Astrocyte of the cerebellum (primary cell): ENCODE data around the gene PDE4D.

ENCODE experiments used
- DNase-seq: peaks from one replicate; pipeline ENCODE4 v3.0.0-alpha.2; 2011; ENCODE audit warnings: low read depth
- H3K4me3 ChIP-seq: 2 replicates; pipeline ENCODE4 v1.5.1; 2011; ENCODE audit warnings: mild to moderate bottlenecking, low read depth, low read length, moderate library complexity
- in situ Hi-C: cut with HindIII; loops from 2 replicates; pipeline ENCODE4 v1.10.0; 2017; ENCODE audit warnings: low sequenced_read_pairs
- TF ChIP-seq, protein P1 (sequence below): IDR thresholded peaks from 2 replicates; pipeline ENCODE4 v1.5.1; 2012; ENCODE audit warnings: low read length, low read depth, moderate library complexity, mild to moderate bottlenecking; ENCODE audit errors: missing control alignments

PDE4D gene

DNA sequence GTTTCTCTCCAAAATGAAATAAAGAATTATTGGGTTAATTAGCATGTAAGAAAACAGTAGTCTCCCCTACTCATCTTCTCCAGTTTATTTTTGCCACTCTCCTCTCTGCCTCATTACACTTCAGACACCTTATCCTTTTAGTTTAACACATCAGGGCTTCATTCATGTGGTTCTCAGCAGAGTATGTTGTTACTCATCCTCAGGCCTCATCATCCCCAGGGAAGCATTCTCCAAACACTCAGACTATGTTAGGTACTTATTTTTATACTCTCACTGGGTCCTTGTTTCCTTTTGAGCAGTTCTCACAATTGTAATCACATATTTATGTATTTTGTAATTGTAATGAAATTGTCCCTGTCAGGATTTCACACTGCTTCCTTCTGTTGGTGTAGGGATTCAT, 470.5 kb downstream of the PDE4D start:
- H3K4me3 ChIP-seq = no peak overlapping the region
- no peak for DNase-seq
- in situ Hi-C loops = no loop called here
- TF ChIP-seq, protein P1, sequence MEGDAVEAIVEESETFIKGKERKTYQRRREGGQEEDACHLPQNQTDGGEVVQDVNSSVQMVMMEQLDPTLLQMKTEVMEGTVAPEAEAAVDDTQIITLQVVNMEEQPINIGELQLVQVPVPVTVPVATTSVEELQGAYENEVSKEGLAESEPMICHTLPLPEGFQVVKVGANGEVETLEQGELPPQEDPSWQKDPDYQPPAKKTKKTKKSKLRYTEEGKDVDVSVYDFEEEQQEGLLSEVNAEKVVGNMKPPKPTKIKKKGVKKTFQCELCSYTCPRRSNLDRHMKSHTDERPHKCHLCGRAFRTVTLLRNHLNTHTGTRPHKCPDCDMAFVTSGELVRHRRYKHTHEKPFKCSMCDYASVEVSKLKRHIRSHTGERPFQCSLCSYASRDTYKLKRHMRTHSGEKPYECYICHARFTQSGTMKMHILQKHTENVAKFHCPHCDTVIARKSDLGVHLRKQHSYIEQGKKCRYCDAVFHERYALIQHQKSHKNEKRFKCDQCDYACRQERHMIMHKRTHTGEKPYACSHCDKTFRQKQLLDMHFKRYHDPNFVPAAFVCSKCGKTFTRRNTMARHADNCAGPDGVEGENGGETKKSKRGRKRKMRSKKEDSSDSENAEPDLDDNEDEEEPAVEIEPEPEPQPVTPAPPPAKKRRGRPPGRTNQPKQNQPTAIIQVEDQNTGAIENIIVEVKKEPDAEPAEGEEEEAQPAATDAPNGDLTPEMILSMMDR = no peak

DNA sequence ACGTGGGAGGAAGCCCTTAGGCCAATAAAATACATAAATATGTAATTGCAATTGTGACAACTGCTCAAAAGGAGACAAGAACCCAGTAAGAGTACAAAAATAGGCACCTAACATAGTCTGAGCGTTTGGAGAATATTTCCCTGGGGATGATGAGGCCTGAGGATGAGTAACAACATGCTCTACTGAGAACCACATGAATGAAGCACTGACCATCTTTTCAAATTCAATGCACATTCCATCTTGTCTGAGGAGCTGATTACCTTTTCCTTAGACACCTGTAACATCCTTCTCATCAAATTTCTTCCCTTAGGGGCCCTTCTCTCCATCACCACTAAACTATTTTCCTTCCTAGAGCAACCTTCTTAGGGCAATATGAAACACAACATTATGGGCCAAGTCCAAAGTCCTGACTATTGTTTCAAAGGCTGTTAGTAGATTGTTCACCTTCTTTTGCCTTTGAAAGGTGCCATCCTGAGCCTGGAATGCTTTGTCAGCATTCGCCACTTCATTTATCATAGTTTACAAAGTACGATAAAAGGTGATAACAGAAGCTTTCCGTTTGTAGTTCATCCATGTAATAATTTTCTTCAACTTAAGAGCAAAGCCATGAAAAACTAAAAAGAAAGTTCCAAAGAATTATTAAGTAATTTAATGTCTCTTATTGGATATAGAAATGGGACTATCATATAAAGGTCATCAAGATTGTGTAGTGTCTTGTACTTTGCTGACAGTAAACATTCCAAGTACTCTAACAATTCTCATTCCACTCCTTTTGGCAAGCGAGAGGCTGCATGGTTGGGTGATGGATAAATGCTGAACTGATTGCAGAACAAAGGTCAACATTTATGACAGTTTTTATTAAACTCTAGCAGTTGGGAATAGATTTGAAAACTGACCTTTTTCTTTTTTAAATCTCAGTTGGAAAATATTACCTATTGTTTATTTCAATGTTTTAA, 471.3 kb downstream of the PDE4D start:
- H3K4me3 ChIP-seq = no peak overlapping the region
- in situ Hi-C loops = no loop called here
- TF ChIP-seq, protein P1 = no peak
- no peak for DNase-seq

DNA sequence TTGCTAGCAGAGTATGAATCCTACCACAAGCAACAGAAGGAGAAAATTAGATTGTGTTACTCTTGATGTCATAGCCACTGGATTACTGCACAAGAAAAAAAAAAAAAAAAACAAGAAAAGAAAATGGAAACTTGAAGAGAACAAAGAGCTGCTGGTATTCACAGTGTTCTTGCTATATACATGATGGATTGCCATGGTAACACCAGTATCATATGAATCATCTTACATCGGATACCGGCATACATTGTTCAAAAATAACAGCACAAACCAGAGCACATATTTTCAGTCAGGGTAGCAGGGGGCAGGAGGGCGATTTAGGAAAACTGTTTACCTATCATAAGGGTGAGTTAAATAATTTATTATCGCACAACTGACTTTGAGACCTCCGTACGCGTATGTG, 472.9 kb downstream of the PDE4D start:
- in situ Hi-C loops = no loop called here
- TF ChIP-seq, protein P1 = no peak
- no peak overlapping the region for H3K4me3 ChIP-seq
- DNase-seq = no peak

DNA sequence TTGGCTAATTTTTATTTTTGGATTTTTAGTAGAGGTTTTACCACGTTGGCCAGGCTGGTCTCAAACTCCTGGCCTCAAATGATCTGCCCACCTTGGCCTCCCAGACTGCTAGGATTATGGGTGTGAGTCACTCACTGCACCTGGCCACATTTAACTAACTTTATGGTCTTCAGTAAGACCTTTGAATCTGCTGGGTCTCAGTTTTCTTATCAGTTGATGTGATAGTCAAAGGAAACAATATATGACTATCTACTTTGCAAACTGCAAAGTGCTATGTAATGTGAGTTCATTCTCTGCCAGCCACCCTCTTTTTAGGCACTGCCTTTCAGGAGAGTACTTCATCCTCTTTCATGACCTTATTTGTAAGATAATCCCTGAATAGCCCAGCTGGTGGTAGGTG, 474.7 kb downstream of the PDE4D start:
- in situ Hi-C loops = no loop called here
- DNase-seq = no peak
- TF ChIP-seq, protein P1 = no peak
- no peak overlapping the region for H3K4me3 ChIP-seq

DNA sequence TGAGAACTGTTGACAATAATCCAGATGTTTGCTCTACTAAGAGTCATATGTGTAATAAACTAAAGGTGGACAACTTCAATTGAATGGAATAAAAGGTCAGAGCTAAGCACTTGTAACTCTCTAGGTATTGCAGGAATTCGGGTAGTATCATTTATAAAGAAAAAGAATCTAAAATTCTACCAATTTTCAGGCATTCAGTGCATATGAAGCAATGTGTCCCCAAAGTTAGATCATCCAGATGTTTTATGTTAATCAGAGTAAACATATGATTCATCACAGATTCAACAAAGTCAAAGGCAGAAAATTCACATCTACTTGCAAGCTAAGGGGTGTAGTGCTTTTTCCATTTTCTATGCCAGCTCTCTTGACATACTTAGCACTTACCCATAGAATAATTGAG, 477.1 kb downstream of the PDE4D start:
- no peak for DNase-seq
- no peak overlapping the region for H3K4me3 ChIP-seq
- TF ChIP-seq, protein P1 = no peak
- in situ Hi-C loops = no loop called here

DNA sequence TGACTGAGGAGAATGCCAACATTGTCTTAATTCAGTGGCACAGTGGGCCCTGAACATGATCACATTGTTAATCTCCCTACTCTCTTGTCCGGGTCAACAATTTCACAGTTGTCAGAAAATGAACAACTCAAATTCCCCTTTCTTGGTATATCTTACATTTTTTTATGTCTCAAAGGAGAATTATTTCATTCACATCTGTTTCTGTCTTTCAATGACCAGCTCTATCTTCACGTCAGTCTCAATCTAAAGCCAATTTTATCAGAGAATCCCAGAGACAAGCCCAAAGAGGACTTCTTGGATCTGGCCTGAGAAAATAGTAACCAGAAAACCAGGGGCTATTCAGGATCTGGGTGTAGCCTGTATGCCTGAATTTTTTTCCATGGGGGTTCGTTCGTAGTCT, 477.5 kb downstream of the PDE4D start:
- no peak for DNase-seq
- H3K4me3 ChIP-seq = no peak overlapping the region
- TF ChIP-seq, protein P1 = no peak
- in situ Hi-C loops = no loop called here
